Measurements from ENCODE around the gene CACNA1C.

DNA sequence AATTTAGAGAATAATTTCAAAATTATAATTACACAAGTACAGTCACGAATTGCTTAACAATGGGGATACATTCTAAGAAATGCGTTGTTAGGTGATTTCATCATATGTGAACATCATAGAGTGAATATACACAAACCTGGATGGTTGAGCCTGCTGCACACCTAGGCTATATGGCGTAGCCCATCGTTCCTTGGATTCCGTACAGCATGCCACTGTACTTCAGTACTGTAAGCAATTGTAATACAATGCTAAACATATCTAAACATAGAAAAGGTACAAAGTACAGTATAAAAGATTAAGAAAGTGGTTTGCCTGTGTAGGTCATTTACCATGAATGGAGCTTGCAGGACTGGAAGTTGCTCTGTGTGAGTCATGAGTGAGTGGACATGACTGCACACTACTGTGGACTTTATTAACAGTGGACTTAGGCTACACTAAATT lies 286.2 kb downstream of the CACNA1C start:
- TF ChIP-seq REST (IDR thresholded peaks at IDR 0.05; ENCODE audit: low read depth, low read length) (no peak), CHD2 (IDR thresholded peaks at IDR 0.05; ENCODE audit: borderline replicate concordance, low read depth, low read length) (no peak), ZBTB11 (CRISPR knock-in tag; IDR thresholded peaks at IDR 0.05) (no peak), FOS (IDR thresholded peaks at IDR 0.05; ENCODE audit: borderline replicate concordance, extremely low read depth, insufficient read length) (no peak), TAF1 (IDR thresholded peaks at IDR 0.05; ENCODE audit: borderline replicate concordance, low read depth, low read length) (no peak), EZH2 (IDR thresholded peaks at IDR 0.05; ENCODE audit: borderline replicate concordance, control insufficient read depth, low read depth, low read length) (no peak), SIN3A (IDR thresholded peaks at IDR 0.05; ENCODE audit: low read depth, low read length) (no peak), ATF2 (IDR thresholded peaks at IDR 0.05; ENCODE audit: low read length) (no peak), SP1 (IDR thresholded peaks at IDR 0.05; ENCODE audit: low read depth, low read length) (no peak)
- TF ChIP-seq, protein P1, sequence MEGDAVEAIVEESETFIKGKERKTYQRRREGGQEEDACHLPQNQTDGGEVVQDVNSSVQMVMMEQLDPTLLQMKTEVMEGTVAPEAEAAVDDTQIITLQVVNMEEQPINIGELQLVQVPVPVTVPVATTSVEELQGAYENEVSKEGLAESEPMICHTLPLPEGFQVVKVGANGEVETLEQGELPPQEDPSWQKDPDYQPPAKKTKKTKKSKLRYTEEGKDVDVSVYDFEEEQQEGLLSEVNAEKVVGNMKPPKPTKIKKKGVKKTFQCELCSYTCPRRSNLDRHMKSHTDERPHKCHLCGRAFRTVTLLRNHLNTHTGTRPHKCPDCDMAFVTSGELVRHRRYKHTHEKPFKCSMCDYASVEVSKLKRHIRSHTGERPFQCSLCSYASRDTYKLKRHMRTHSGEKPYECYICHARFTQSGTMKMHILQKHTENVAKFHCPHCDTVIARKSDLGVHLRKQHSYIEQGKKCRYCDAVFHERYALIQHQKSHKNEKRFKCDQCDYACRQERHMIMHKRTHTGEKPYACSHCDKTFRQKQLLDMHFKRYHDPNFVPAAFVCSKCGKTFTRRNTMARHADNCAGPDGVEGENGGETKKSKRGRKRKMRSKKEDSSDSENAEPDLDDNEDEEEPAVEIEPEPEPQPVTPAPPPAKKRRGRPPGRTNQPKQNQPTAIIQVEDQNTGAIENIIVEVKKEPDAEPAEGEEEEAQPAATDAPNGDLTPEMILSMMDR (IDR thresholded peaks at IDR 0.05 in 2 of 3, conservative IDR thresholded peaks at IDR 0.05 in 1 of 3; ENCODE audit: control insufficient read depth in 2 of 3, extremely low read depth in 1 of 3, insufficient read depth in 1 of 3, low read depth in 3 of 3, low read length in 3 of 3) = no peak

All from GM12878 (cell line).